AG10803 (cell line): ENCODE data around the gene RSU1.
"Not testable (repeated sequence)": the region's sequence is repeated elsewhere in the genome, so short reads cannot be mapped to it uniquely, and the experiment has no call there.

Experiments
- DNase-seq: peaks from one replicate; pipeline ENCODE4 v3.0.0; 2010; ENCODE audit warnings: low read depth
- H3K4me3 ChIP-seq: 2 replicates; pipeline ENCODE4 v1.5.1; 2011; ENCODE audit warnings: mild to moderate bottlenecking, low read length, control low read depth
- CTCF ChIP-seq: conservative IDR thresholded peaks from 2 replicates; pipeline ENCODE4 v1.5.1; 2011; ENCODE audit warnings: mild to moderate bottlenecking, low read length, control low read depth, inconsistent platforms

Gene RSU1

GRCh38 chr10:16845248-16845647, 28.0 kb upstream of the RSU1 start:
- peak; percentile 65 for DNase-seq
- no peak overlapping the region for H3K4me3 ChIP-seq
- no peak for TF ChIP-seq CTCF

GRCh38 chr10:16843252-16843870, 26.1 kb upstream of the RSU1 start:
- TF ChIP-seq CTCF: peak; percentile 59
- peak; percentile 91 for DNase-seq

GRCh38 chr10:16835228-16835627, 18.0 kb upstream of the RSU1 start:
- H3K4me3 ChIP-seq: no peak overlapping the region
- no peak for TF ChIP-seq CTCF
- no peak for DNase-seq

More at GRCh38 chr10:16843252-16843870, 26.1 kb upstream of the RSU1 start:
- H3K4me3 ChIP-seq: no peak overlapping the region

GRCh38 chr10:16832351-16833080, 15.3 kb upstream of the RSU1 start:
- DNase-seq: peak; percentile 98
- TF ChIP-seq CTCF: no peak
- H3K4me3 ChIP-seq: peak overlapping the region; percentile 10

- no peak for TF ChIP-seq CTCF
- DNase-seq: peak; percentile 83
Observed at GRCh38 chr10:16828701-16829175, 11.5 kb upstream of the RSU1 start.

GRCh38 chr10:16828114-16828568, 10.9 kb upstream of the RSU1 start:
- peak; percentile 61 for TF ChIP-seq CTCF
- H3K4me3 ChIP-seq: peak overlapping the region; percentile 46
- peak; percentile 88 for DNase-seq

More at GRCh38 chr10:16828701-16829175, 11.5 kb upstream of the RSU1 start:
- H3K4me3 ChIP-seq: peak overlapping the region; percentile 34

GRCh38 chr10:16827474-16827873, 10.2 kb upstream of the RSU1 start:
- H3K4me3 ChIP-seq: peak overlapping the region; percentile 46
- DNase-seq: not testable (repeated sequence)
